GM21825 (cell line): ENCODE measurements around the gene MYH14.

Experiments used
- ATAC-seq: cut with Tn5 transposase; IDR thresholded peaks from one replicate; pipeline ENCODE4 v1.9.1; 2021; ENCODE audit warnings: mild to moderate bottlenecking, moderate library complexity; ENCODE audit not compliant: unreplicated experiment

Gene MYH14

DNA sequence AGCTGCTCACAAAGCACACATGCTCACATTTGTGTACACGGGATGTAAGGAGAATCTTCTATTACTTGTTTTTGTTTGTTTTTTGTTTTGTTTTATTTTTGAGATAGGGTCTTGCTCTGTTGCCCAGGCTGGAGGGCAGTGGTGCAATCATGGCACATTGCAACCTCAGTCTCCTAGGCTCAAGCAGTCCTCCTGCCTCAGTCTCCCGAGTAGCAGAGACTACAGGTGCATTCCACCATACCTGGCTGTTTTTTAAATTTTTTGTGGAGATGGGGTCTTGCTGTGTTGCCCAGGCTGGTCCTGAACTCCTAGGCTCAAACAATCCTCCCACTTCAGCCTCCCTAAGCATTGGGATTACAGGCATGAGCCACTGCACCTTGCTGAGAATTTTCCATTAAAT lies 83.9 kb downstream of the MYH14 start:
- no peak for ATAC-seq

DNA sequence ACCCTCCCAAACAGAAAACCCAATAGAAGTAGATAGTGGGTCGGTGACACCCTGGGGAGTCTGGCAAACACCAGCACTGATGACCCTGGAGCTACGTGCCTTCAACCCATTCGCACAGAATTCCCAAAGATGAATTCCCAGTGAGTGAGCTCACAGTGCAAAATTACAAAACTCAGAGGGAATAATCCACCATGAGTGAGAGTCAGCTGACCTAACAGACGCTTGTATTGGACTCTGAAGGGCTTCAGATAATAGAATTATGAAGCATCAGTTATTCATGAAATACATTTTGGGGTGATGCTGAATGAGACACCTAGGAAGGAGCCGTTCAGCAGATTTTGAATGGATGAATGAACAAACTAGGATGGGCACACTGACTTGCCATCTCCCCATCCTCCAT lies 85.5 kb downstream of the MYH14 start:
- no peak for ATAC-seq

DNA sequence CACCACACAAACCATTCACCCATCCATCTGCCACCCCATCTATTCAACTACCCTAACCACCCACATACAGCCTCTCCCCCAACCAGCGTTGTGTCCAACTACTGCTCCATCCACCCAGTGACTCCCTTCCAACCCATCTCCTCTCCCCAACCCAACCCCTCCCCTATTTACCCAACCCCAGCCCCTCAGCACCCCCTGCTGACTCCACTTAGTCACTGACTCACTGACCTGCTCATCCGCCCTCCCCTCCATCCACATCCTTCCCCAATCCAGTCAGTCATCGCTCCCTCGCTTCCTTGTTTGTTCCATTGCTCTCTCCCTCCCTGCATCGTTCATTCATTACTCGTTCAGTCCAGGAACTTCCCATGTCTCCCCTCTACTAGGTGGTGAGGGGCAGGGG lies 86.6 kb downstream of the MYH14 start:
- no peak for ATAC-seq

DNA sequence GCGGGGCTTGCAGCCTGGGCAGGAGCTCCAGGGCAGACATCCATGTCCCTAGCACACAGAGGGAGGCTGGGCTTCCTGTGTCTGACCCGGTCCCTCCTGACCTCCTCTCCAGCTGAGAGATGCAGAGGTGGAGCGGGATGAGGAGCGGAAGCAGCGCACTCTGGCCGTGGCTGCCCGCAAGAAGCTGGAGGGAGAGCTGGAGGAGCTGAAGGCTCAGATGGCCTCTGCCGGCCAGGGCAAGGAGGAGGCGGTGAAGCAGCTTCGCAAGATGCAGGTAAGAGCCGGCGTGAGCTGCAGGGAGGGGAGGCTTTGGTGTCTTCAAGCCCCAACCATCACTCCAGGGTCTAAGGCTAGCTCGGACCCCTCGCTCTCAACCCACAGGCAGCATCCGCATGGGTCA lies 87.4 kb downstream of the MYH14 start:
- ATAC-seq = no peak

DNA sequence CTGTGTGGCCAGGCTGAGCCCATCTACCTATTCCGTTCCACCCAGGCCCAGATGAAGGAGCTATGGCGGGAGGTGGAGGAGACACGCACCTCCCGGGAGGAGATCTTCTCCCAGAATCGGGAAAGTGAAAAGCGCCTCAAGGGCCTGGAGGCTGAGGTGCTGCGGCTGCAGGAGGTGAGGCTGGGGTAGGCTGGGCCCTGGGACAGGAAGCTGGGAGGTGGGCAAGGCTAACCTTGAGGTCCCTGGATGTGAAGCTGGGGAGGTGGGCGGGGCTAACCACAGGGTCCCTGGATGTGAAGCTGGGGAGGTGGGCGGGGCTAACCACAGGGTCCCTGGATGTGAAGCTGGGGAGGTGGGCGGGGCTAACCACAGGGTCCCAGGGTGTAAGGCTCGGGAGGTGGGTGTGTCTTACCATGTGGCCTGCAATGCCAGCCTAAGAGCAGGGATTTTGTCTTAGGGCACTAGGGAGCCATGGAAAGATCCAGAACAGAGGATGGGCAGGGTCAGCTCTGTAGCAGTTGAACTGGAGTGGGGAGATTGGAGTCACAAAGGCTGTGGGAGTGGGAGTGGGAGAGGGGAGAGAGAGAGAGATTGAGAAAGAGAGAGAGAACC lies 88.9 kb downstream of the MYH14 start:
- ATAC-seq = no peak

DNA sequence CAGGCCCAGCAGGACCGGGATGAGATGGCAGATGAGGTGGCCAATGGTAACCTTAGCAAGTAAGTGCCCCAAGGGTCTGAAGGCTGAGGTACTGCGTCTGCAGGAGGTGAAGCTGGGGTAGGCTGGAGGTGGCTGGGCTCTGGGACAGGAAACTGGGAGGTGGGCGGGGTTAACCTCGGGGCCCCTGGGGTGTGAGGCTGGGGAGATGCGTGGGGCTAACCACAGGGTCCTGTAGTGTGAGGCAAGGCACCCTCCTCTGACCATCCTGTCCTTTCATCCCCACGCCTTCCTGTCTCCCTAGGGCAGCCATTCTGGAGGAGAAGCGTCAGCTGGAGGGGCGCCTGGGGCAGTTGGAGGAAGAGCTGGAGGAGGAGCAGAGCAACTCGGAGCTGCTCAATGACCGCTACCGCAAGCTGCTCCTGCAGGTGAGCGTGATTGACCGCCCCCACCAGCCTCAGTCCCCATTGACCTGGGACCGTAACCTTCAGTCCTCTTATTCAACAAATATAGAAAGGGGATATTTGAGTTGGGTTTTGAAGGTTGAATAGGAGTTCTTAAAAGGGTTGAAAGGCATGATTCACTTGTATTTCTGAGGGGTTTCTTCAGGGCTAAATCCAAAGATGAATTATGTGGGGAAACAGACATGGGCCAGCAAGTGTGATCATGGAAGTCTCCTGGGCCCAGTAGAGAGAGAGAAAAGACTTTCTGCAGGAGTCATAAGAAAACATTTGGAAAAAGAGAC lies 90.0 kb downstream of the MYH14 start:
- ATAC-seq = no peak

DNA sequence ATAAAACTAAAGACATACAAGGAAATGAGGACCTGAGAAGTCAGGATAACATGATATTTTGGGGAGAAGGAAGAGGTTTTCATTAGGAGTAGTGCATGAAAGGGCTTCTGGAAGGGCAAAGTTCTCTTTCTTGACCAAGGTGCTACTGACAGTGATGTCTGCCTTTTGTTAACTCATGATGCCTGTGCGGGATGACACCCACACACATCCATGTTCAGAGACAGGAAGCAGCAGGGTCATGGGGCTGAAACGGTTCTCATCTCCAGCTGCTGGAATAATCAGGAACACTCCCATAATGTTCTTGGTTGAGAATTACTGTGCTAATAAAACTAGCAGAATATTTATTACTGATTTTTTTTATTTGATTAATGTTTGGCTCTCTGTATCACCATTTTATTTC lies 96.6 kb downstream of the MYH14 start:
- no peak for ATAC-seq

DNA sequence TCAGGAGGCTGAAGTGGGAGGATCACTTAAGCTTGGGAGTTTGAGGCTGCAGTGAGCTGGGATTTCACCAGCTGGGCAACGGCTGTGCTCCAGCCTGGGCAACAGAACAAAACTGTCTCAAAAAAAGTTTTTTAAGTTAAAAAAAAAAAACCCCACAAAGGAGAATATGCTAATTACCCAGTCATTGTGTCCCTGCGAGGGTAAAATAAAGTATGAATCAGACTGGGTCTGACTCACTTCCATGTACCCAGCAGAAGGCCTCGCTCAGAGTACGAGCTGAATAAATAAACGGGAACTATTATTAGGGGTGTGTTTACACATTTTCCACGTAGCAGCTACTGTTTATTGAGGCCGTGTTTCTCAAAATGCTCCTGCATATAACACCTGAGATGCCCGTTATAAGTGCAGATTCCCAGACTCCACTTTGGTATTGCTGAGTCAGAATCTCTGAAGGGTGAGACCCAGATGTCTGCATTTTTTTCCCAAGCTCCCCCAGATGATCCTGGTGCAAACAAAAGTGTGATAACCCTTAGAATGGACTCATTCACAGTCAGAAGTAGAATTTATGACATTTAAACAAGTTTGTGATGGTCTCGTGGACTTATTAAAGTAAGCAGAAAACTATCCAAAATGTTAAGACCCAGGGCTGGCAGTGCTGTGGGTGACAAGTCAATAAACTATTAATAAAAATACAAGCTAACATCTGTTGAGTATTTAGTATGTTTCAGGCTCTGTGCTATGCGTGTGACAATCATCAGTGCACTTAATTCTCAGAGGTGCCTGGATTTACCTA lies 97.6 kb downstream of the MYH14 start:
- ATAC-seq = no peak

DNA sequence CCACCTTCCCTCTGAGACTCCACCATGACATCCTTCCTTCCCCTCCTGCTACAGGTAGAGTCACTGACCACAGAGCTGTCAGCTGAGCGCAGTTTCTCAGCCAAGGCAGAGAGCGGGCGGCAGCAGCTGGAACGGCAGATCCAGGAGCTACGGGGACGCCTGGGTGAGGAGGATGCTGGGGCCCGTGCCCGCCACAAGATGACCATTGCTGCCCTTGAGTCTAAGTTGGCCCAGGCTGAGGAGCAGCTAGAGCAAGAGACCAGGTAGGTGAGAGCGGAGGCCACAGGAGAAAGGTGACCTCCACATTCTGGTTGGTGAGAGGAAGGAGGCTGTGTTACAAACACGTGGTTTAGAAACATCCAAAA lies 98.2 kb downstream of the MYH14 start:
- no peak for ATAC-seq

DNA sequence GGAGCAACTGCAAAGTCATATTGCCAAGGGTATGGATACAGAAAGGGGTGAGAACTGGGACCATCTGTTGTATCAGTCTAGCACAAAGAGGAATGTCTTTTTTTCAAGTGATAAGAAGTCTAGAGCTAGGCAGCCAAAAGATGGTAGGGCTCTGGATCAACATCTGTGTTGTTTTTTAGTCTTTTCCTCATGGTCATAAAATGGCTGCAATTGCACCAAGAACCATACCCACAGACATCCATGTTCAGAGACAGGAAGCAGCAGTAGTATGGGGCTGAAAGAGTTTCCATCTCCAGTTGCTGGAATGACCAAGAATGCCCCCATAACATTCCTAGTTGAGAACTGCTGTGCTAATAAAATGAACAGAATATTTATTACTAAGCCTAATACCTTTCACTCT lies 100.1 kb downstream of the MYH14 start:
- ATAC-seq = no peak

DNA sequence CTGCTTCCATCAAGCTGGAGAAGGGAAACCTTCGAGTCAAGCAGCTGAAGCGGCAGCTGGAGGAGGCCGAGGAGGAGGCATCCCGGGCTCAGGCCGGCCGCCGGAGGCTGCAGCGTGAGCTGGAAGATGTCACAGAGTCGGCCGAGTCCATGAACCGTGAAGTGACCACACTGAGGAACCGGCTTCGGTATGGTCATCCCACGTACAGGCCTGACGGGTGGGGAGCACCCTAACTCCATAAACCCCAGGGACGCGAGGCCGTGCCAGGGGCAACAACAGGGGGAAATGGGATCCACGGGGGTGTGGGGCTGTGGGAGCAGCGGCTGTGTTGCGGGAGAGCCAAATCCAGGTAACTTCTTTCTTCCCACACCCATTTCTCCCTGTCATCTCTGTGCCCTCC lies 105.6 kb downstream of the MYH14 start:
- no peak for ATAC-seq

DNA sequence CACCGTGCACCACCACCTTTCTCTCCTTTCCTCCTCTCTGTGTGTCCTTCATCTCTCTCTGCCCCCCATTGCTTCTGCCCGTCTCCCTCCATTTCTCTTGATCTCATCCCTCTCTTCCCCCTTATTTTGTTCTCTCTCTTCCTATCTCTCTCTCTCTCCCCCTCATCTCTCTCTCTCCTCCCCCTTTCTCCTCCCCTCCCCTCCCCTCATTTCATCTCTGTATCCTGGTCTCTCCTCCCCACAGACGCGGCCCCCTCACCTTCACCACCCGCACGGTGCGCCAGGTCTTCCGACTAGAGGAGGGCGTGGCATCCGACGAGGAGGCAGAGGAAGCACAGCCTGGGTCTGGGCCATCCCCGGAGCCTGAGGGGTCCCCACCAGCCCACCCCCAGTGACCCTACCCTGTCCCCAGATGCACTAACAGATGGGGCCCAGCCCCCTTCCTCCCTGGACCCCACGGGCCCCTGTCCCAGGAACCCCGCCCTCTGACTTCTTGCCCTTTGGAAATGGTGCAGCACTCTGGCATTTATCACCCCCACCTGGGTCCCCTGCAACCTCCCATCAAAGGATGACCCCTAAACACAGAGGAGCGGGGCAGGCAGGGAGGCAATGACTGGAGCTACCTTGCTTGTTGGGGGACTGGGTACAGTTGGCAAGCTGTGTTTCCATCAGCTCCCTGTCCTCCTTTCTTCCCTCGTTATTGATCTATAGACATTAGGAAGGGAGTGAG lies 106.1 kb downstream of the MYH14 start:
- no peak for ATAC-seq

DNA sequence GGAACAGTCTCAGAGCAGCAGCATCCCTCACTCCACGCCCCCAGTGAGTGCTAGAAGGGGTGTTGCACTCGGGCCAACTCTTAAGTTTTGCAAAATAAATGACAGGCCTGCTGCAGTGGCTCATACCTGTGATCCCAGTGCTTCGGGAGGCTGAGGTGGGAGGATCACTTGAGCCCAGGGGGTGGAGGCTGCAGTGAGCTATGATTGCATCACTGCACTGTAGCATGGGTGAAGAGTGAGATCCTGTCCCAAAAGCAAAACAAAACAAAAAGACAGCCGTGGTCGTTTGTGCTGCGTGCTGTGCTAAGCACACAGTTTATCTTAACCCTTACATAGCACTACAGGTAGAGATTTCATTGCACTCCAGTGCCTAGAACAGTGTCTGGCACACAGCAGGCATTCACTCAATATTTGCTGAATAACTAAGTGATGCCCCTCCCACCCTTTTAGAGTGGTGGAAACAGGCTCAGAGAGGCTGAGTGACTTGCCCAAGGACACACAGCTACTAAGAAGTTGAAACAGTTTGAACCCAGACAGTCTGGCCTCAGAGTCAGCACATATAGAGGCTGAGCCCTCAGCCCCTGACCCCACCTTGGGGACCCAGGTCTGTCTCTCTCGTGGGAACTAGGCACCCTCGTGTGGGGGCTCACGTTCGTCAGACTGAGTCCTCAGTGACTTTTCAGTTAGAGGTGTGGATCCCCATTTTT lies 107.5 kb downstream of the MYH14 start:
- ATAC-seq = no peak

DNA sequence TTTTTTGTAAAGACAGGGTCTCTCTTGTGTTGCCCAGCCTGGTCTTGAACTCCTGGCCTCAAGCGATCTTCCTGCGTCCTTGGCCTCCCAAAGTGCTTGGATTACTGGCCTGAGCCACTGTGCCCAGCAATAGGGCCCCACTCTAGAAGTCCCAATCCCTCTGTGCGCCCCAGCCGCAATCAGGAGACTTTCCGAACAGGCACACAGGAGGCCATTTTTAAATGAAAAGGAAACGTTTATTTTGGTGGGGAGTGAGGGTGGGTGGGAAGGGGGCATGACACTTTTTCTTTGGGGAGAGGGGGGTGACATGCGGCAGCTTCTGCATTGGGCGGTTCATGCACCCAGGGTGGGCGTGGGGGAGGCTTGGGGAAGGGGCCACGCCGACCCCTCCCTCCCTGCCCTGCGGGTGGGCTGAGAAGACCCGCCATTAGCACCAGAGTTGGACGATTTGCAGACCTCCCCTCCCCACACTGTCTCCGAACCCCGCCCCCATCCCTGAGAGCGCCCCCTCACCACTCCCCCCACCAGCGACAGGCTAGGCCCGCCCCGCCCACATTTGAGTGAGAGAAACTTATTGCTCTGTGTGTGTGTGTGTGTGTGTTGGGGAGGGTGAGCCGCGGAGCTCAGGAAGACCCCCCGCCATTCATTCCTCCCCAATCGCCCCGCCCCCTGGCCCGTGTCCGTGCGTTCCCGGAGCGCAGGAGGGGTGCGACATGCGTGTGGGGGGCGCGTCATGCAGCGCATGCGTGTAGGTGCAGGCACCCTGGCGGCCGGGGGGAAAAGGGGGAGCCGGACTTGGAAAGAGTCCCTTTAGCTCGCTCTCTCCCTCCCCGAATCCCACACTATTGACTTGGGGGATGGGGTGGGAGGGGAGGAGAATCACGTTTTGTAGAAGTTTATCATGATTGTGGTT lies 108.6 kb downstream of the MYH14 start:
- no peak for ATAC-seq

DNA sequence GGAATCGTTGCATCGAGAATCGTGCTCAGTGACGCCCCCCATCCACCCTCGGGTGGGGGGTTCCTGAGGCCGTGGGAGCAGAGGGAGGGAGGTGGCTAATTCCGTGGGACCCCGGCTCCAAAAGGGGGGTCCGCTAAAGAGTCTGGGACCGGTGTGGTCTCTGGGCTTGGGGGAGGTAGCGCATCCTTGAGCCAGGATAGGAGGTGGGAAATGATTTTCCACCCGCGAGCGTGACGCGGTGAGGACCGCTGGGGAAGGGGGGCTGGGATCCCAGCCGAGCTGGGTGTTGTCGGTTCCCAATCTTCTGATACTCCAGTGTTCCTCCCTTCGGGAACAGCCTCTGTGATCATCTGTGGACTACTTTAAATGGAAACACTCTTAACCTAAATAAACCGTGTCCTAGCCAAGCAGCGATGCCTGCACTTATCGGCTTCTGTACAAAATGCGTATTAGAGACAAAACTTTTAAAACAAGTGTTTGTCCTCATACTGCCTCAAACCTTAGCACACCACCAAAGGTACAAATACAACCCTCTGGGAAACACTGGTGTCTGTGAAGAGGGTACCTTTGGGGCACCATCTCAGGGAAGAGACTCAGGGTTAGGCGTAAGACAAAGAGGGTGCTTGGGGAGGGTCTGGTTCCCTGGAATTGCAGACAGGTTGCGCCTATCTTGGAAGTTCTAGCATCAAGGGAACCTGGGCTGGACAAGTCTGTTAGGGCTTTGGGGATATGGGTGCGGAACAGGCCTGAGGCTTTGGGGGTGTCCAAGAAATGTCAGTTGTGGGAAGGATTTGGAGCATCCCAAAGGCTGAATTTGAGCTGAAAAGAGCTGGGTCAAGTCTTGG lies 109.8 kb downstream of the MYH14 start:
- no peak for ATAC-seq

DNA sequence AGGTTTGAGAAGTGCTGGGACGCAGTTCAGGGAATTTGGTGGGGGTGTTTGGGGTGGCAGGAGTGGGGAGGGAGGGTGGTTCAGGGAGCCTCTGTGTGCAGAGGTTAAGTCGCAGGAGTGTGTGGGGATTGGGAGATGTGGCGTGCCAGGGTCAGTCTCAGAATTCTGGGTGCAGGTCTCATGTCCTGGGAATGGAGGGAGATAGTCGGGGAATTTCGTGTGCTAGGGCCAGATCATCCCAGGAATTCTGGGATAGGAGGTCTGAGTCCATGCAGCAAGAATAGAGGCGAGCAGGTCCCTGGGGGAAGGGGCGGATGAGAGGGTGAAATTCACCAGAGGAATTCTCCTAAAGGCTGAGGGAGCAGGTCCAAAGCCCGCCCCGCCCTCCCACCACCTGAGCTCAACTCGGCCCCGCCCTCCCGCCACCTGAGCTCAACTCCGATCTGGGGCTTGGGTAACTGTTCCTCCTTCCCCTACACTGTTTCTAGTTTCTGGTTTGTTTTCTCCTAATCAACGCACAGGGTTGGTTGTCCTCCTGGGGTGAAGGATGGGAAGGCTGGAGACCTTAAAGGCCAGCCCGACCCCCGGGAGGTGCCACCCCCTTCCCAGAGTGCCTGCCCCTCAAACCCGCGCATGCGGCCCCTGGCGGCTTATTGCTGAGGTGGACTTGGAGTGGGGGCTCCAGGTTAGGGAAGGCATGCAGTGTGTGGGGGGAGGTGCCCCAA lies 110.6 kb downstream of the MYH14 start:
- ATAC-seq = no peak

DNA sequence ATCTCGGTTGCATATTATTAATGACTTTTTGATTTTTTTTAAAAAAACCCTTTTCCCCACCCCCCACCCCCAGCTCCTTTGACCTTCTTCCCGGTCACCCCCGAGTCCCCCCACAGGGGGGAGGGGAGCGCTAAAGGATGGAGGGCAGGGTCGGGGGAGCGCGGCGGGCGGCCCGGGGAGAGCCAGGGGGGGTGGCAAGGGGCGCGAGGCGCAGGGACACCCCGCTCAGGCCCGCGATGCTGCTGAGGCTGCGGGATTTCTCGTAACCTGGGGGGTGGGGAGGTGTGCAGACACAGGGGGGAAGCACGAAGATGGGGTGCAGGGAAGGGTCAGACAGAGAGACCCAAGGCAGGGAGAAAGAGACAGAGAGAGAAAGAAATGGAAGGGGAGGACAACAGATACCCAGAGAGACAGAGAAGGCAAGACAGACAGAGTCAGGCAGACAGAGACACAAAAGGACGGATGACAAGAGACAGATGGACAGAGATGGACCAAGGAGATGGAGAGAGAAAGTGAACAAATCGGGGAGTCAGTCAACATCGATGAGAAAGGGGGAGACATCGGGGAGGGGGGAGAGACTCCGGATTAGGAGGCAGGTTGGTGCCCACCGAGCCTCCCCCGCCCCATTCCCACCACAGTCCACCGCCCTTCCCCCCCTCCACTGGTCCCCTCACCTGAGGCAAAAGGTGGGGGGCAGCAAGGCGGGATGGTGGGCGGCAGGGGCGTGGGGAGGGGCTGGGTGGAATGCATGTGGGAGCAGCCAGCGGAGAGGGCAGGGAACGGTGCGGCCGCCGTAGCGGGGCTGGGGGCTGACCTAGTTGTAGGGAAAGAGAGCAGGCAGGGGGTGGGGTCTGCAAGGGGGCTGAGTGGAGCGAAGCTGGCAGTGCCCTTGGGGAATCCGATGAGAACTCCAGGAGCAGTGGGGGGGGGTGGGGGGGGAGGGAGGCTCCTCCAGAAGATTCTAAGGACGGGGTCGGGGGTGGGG lies 111.6 kb downstream of the MYH14 start:
- ATAC-seq = no peak
